Neutrophil (primary cell): ENCODE measurements around the gene KCNQ4.

Source experiments
- H3K27ac ChIP-seq: fragments of 200-600 bp; sonication (generic); 2 replicates; pipeline ENCODE4 v1.5.1; 2016; ENCODE audit warnings: mild to moderate bottlenecking, moderate library complexity
- H3K27me3 ChIP-seq: fragments of 200-600 bp; sonication (generic); 2 replicates; pipeline ENCODE4 v1.6.0; 2016; ENCODE audit warnings: mild to moderate bottlenecking
- H3K36me3 ChIP-seq: fragments of 200-600 bp; sonication (generic); 2 replicates; pipeline ENCODE4 v1.5.1; 2017
- H3K4me1 ChIP-seq, 2 experiments: fragments of 200-600 bp in 1 of 2; sonication (generic) in 1 of 2; 1 replicate in 1 of 2; 2 replicates in 1 of 2; pipeline versions ENCODE4 v1.5.1 to v1.6.1; 2013 to 2016; ENCODE audit warnings: low read depth in 1 of 2, low read length in 1 of 2, mild to moderate bottlenecking in 1 of 2, moderate library complexity in 1 of 2; ENCODE audit not compliant: control insufficient read depth in 1 of 2, insufficient read depth in 1 of 2
- H3K4me3 ChIP-seq, 2 experiments: fragments of 200-600 bp in 1 of 2; sonication (generic) in 1 of 2; 1 replicate in 1 of 2; 2 replicates in 1 of 2; pipeline ENCODE4 v1.5.1; 2013 to 2016; ENCODE audit warnings: low read depth in 1 of 2, low read length in 1 of 2, mild to moderate bottlenecking in 1 of 2, moderate library complexity in 1 of 2
- H3K9me3 ChIP-seq: fragments of 200-600 bp; sonication (generic); 2 replicates; pipeline ENCODE4 v1.5.1; 2016
- CTCF ChIP-seq: fragments of 200-600 bp; sonication (generic); IDR thresholded peaks from 2 replicates; pipeline ENCODE4 v1.5.1; 2016; ENCODE audit warnings: antibody characterized with exemption

KCNQ4 gene

GRCh38 chr1:40786995-40787705, 3.6 kb downstream of the KCNQ4 start:
- Histone ChIP-seq H3K36me3 (no peaks in the 10 kb centered on the region), H3K9me3 (no peaks in the 10 kb centered on the region), H3K4me1 (peaks cover 4 to 11% of the 10 kb centered on the region in 2 experiments), H3K4me3 (no peak overlapping the region), H3K27ac (no peak overlapping the region), H3K27me3 (peaks cover 58% of the 10 kb centered on the region)
- no peak for TF ChIP-seq CTCF

DNA sequence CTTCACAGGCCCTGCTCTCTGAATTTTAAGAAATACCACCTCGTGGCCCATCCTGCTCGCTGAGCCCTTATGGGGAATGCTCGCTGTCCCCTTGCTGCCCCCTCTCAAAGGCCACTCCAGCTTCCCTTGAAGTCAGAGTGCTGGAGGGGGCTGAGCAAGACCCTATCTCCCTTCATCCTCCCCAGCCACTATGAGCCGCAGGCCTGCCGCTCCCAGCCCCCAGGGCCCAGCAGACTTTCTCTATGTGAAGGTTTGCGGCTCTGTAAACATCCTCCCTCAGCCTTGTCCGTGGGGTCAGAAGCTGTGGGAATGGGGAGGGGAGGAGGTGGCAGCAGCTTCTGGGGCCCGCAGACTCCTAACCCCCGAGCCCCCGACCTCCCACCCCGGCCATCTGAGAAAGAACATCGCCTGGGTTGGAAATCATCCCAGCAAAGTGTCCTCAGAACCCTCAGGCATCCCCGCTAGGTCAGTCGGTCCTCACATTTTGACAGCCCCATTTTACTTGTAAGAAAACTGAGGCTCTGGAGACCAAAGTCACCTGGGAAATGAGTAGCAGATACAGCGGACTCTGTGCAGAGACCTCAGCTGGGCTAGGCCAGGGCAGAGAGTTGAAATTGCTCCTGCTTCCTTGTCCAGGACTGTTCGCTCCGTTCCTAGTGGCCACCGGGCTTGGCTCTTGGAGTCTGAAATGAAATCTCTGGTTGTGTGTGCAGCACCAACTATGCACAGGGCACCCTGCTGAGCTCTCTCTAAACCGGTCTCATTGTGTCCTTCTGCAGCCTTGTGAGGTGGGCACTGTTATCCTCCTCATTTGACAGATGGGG, 4.4 kb downstream of the KCNQ4 start:
- H3K4me1 ChIP-seq = peaks cover 4 to 11% of the 10 kb centered on the region in 2 experiments
- no peak for TF ChIP-seq CTCF
- H3K4me3 ChIP-seq = no peak overlapping the region
- H3K27ac ChIP-seq = no peak overlapping the region
- H3K27me3 ChIP-seq = peaks cover 50% of the 10 kb centered on the region
- H3K9me3 ChIP-seq = no peaks in the 10 kb centered on the region
- no peaks in the 10 kb centered on the region for H3K36me3 ChIP-seq

DNA sequence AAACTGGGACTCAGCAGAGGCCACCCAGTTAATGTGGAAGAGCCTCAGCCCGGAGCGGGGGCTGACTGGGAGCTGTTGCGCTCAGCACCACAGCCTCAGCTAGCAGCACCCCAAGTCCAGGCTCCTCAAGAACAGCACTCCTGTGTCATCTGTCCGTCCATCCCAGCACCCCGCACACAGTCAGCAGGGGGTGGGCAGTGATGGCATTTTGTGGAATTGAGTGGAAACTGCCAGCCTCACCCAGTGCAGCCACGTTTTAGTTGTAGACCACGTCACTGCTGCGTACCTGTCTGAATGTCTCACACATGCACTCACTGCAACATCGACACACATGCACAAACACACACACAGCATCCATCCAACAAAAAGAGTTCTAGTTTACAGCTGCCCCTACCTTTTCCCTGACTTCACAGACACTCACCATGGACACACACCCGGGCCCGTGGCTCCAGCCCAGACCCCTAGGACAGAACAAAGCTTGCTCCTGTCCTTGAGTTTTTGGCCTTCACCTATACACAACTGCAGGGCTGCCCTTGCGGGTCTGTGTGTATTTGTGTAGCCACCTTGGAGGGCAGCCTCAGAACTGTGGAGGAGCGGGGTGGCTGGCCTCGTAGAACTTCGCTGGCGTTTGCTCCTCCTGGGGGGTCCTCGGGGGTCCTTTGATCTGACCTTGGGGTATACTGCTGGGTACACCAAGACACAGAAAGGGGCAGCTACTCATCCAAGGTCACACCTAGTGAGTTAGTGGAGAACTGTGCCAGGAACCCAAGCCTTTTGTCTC, 5.2 kb downstream of the KCNQ4 start:
- Histone ChIP-seq H3K9me3 (no peaks in the 10 kb centered on the region), H3K36me3 (no peaks in the 10 kb centered on the region), H3K4me3 (no peak overlapping the region), H3K27ac (no peak overlapping the region), H3K27me3 (peaks cover 42% of the 10 kb centered on the region), H3K4me1 (peaks cover 4 to 5% of the 10 kb centered on the region in 2 experiments)
- no peak for TF ChIP-seq CTCF

GRCh38 chr1:40789342-40789598, 5.7 kb downstream of the KCNQ4 start:
- Histone ChIP-seq H3K27me3 (peaks cover 38% of the 10 kb centered on the region), H3K36me3 (no peaks in the 10 kb centered on the region)

More at GRCh38 chr1:40789342-40789598, 5.7 kb downstream of the KCNQ4 start:
- Histone ChIP-seq H3K4me3 (no peak overlapping the region), H3K9me3 (no peaks in the 10 kb centered on the region), H3K4me1 (peaks cover 2 to 3% of the 10 kb centered on the region in 2 experiments), H3K27ac (no peak overlapping the region)
- TF ChIP-seq CTCF = no peak
